GM06990 (cell line): ENCODE measurements around the gene GRIA3.

Experiments used
- DNase-seq: peaks from one replicate; pipeline ENCODE4 v3.0.0-alpha.2; 2011; ENCODE audit not compliant: insufficient read length; ENCODE audit errors: extremely low read depth
- H3K27me3 ChIP-seq: replicated peaks from 2 replicates; pipeline ENCODE4 v1.6.0; 2011; ENCODE audit warnings: low read length; ENCODE audit not compliant: control insufficient read depth, insufficient read depth
- H3K36me3 ChIP-seq: 2 replicates; pipeline ENCODE4 v1.5.1; 2011; ENCODE audit warnings: low read length; ENCODE audit not compliant: control insufficient read depth, insufficient read depth
- H3K4me3 ChIP-seq: replicated peaks from 2 replicates; pipeline ENCODE4 v1.5.1; 2011; ENCODE audit warnings: low read depth, mild to moderate bottlenecking, control low read depth, low read length
- TF ChIP-seq, protein P1 (sequence below): IDR thresholded peaks from 2 replicates; pipeline ENCODE4 v1.5.1; 2011; ENCODE audit warnings: low read length, control low read depth, mild to moderate bottlenecking, inconsistent platforms; ENCODE audit not compliant: insufficient read depth, poor library complexity, severe bottlenecking

GRIA3 gene

DNA sequence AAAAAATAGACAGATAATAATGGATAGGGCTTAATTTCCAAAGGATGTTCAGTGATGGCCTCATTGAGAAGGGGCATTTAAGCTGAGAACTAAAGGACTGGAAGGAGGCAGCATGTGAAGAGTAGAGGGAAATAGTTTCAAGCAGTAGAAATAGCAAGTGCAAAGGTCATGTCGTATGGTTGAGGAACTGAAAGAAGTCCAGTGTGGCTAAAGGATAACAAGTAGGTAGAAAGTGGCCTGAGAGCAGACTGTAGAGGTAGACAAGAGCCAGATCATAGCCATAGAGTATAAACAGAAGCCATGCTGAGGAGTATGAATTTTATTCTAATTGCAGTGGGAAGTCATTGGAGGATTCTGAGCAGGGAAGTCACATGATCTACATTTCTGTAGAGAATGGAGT, 72.3 kb downstream of the GRIA3 start:
- no peaks in the 10 kb centered on the region for H3K36me3 ChIP-seq
- no peaks in the 10 kb centered on the region for H3K27me3 ChIP-seq
- TF ChIP-seq, protein P1, sequence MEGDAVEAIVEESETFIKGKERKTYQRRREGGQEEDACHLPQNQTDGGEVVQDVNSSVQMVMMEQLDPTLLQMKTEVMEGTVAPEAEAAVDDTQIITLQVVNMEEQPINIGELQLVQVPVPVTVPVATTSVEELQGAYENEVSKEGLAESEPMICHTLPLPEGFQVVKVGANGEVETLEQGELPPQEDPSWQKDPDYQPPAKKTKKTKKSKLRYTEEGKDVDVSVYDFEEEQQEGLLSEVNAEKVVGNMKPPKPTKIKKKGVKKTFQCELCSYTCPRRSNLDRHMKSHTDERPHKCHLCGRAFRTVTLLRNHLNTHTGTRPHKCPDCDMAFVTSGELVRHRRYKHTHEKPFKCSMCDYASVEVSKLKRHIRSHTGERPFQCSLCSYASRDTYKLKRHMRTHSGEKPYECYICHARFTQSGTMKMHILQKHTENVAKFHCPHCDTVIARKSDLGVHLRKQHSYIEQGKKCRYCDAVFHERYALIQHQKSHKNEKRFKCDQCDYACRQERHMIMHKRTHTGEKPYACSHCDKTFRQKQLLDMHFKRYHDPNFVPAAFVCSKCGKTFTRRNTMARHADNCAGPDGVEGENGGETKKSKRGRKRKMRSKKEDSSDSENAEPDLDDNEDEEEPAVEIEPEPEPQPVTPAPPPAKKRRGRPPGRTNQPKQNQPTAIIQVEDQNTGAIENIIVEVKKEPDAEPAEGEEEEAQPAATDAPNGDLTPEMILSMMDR: no peak
- no peak overlapping the region for H3K4me3 ChIP-seq
- DNase-seq: no peak

DNA sequence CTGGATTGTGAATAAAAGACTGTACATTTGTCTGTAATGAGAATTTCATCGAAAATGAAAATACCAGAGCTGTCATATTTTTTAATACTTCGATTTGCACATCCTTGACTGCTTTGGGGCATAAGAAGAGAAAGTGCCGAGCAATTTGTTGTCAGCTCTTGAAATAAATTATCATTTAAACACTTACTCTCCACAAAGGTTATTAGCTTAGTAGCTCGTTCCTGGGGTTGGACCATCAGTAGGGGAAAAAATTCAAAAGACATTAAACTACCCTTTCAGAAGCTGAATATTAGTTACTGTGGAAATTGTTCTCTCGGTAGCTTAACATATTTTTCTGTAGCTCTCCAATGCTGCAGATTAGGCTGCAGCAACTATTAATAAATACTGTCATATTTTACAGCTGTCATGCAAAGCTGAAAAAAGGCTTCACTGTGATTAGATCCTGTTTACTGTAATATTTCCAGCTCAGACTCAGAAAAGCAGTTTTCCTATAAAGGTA, 76.9 kb downstream of the GRIA3 start:
- no peak for DNase-seq
- TF ChIP-seq, protein P1: no peak
- no peaks in the 10 kb centered on the region for H3K36me3 ChIP-seq
- no peaks in the 10 kb centered on the region for H3K27me3 ChIP-seq
- no peak overlapping the region for H3K4me3 ChIP-seq

DNA sequence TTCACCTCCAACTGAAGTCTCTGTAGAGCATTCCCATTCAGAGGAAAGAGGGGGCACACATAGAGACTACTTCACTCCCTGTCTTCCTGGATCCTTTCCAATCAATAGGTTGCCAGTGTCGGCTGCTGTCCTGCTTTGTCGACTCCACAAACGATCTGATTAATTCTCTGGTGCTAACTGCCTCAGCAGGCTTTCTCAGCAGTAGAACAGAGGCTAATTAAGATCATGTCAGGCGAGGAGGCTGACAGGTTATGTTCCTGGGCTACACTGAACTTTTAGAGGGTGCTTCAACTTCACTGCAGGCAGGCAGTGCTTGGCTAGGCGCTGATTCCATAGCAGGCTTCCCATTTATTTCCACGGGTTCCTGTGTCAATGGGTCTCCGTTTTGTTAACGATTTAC, 79.2 kb downstream of the GRIA3 start:
- TF ChIP-seq, protein P1: no peak
- DNase-seq: no peak
- Histone ChIP-seq H3K36me3 (no peaks in the 10 kb centered on the region), H3K4me3 (no peak overlapping the region), H3K27me3 (no peaks in the 10 kb centered on the region)

DNA sequence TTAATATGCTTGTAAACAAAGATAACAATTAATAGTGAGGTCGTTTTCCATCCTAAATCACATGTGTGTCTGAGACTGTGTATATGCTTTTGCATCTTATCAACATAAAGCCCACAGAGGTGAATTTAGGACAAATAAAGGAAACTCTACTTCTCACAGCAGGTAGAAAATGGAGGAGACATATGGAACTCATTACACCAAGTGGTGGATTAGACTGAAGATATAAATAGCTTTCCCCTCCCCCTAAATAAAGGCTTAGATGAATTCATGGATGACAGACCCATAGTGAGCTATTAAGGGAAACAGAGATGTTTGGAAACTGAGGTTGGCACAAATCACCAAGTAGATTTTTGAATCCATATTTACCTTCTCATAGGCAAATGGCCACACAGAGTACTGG, 79.7 kb downstream of the GRIA3 start:
- TF ChIP-seq, protein P1: no peak
- Histone ChIP-seq H3K27me3 (no peaks in the 10 kb centered on the region), H3K36me3 (no peaks in the 10 kb centered on the region), H3K4me3 (no peak overlapping the region)
- DNase-seq: no peak

DNA sequence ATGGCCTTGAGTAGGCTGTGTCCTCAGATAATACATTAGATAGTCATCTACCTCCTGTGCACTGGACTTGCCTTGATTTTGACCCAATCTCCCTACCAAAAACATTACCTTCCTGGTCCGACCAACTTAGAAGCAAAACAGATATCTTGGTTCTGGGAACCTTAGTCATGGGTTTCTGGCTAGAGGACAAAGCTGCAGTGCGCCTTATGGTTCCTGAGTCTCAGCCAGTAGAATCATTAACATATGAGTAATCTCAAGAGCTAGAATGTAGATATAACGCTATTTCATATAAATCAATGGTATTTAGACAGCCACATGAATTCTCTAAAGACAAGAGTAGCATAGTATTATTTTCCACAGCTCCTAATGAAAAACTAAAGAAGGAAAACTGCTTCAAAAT, 83.1 kb downstream of the GRIA3 start:
- no peak for DNase-seq

DNA sequence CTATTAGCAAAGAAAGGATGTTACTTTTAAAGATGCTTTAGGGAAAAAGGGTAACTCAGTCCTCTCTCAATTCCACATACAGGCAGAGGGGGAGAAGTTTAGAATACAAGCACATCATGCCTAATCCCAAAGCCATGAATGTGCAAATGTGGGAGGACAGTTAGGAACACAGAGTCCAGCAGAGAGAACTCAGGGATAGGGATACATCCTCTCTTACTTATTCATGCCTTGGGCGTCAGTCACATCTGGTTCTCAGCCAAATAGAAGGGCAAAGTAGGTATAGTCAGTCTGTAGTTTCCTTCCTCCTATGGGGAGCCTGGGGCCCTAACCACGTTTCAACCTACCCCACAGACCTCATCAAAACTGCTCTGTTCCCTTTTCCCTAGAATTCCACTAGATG, 87.8 kb downstream of the GRIA3 start:
- H3K27me3 ChIP-seq: no peaks in the 10 kb centered on the region
- DNase-seq: no peak
- H3K4me3 ChIP-seq: no peak overlapping the region
- H3K36me3 ChIP-seq: no peaks in the 10 kb centered on the region
- TF ChIP-seq, protein P1: no peak

More for the DNA sequence above, 83.1 kb downstream of the GRIA3 start:
- Histone ChIP-seq H3K27me3 (no peaks in the 10 kb centered on the region), H3K4me3 (no peak overlapping the region), H3K36me3 (no peaks in the 10 kb centered on the region)
- TF ChIP-seq, protein P1: no peak
